Measurements from ENCODE around the gene WDFY4. TPM values are rescaled to one million over a fixed set of nuclear protein-coding genes. Genes with fewer than 3 reads are reported as not detected.

The WDFY4 gene
- total RNA-seq, 2 donors from 2014 or later, result not detected

- Histone ChIP-seq H3K4me1 (ENCODE audit: control insufficient read depth, insufficient read depth, low read length) (no peaks in the 10 kb centered on the region), H3K9me3 (ENCODE audit: control insufficient read depth, low read length) (no peaks in the 10 kb centered on the region), H3K27me3 (ENCODE audit: control insufficient read depth, insufficient read depth, low read length, poor library complexity, severe bottlenecking) (no peaks in the 10 kb centered on the region), H3K4me3 (ENCODE audit: low read length) (no peak overlapping the region), H3K36me3 (ENCODE audit: control insufficient read depth, insufficient read depth, low read length) (no peaks in the 10 kb centered on the region), H3K27ac (ENCODE audit: low read depth, low read length) (no peak overlapping the region), H3K9ac (ENCODE audit: extremely low read depth, low read length, poor library complexity, severe bottlenecking) (no peak overlapping the region)
- Mint-ChIP-seq H3K4me3 (no peak overlapping the region), H3K36me3 (ENCODE audit: low read depth) (no peaks in the 10 kb centered on the region), H3K27ac (no peak overlapping the region), H3K27me3 (ENCODE audit: insufficient read depth) (no peaks in the 10 kb centered on the region), H3K9me3 (no peaks in the 10 kb centered on the region), H3K4me1 (peaks cover 13% of the 10 kb centered on the region)
- no peak for TF ChIP-seq CTCF (conservative IDR thresholded peaks at IDR 0.05)
- WGBS, 2 experiments (ENCODE audit: insufficient coverage in 1 of 2, insufficient read length in 1 of 2), result 89 to 92% methylated on average over 9 to 11 of the region's 11 CpGs
- DNase-seq, result peak; percentile 27
Observed at GRCh38 chr10:48740015-48740707, 55.5 kb downstream of the WDFY4 start.

- H3K4me1 Mint-ChIP-seq, result peaks cover 13% of the 10 kb centered on the region
- Histone ChIP-seq H3K4me3 (ENCODE audit: low read length) (no peak overlapping the region), H3K9me3 (ENCODE audit: control insufficient read depth, low read length) (no peaks in the 10 kb centered on the region), H3K27me3 (ENCODE audit: control insufficient read depth, insufficient read depth, low read length, poor library complexity, severe bottlenecking) (no peaks in the 10 kb centered on the region), H3K4me1 (ENCODE audit: control insufficient read depth, insufficient read depth, low read length) (no peaks in the 10 kb centered on the region), H3K36me3 (ENCODE audit: control insufficient read depth, insufficient read depth, low read length) (no peaks in the 10 kb centered on the region), H3K27ac (ENCODE audit: low read depth, low read length) (no peak overlapping the region), H3K9ac (ENCODE audit: extremely low read depth, low read length, poor library complexity, severe bottlenecking) (no peak overlapping the region)
- no peak overlapping the region for H3K27ac Mint-ChIP-seq
- TF ChIP-seq CTCF (conservative IDR thresholded peaks at IDR 0.05), result no peak
- no peaks in the 10 kb centered on the region for H3K36me3 Mint-ChIP-seq (ENCODE audit: low read depth)
- DNase-seq, result peak; percentile 3
- H3K9me3 Mint-ChIP-seq, result no peaks in the 10 kb centered on the region
- 86 to 92% methylated on average over 1 to 2 of the region's 2 CpGs for WGBS, 2 experiments (ENCODE audit: insufficient coverage in 1 of 2, insufficient read length in 1 of 2)
- no peaks in the 10 kb centered on the region for H3K27me3 Mint-ChIP-seq (ENCODE audit: insufficient read depth)
- no peak overlapping the region for H3K4me3 Mint-ChIP-seq
Observed at GRCh38 chr10:48740988-48741387, 56.3 kb downstream of the WDFY4 start.

GRCh38 chr10:48742891-48743860 is 58.5 kb downstream of the WDFY4 start:
- Mint-ChIP-seq H3K4me1 (peaks cover 13% of the 10 kb centered on the region), H3K9me3 (no peaks in the 10 kb centered on the region), H3K4me3 (no peak overlapping the region), H3K27me3 (ENCODE audit: insufficient read depth) (no peaks in the 10 kb centered on the region), H3K36me3 (ENCODE audit: low read depth) (no peaks in the 10 kb centered on the region), H3K27ac (no peak overlapping the region)
- peak; percentile 32 for DNase-seq
- H3K4me3 ChIP-seq (ENCODE audit: low read length), result no peak overlapping the region
- no peaks in the 10 kb centered on the region for H3K4me1 ChIP-seq (ENCODE audit: control insufficient read depth, insufficient read depth, low read length)
- whole genome bisulfite sequencing, 2 experiments (ENCODE audit: insufficient coverage in 1 of 2, insufficient read length in 1 of 2), result 81 to 92% methylated on average over 16 to 18 of the region's 18 CpGs
- no peak overlapping the region for H3K9ac ChIP-seq (ENCODE audit: extremely low read depth, low read length, poor library complexity, severe bottlenecking)
- no peaks in the 10 kb centered on the region for H3K36me3 ChIP-seq (ENCODE audit: control insufficient read depth, insufficient read depth, low read length)
- TF ChIP-seq CTCF (conservative IDR thresholded peaks at IDR 0.05), result no peak
- H3K27ac ChIP-seq (ENCODE audit: low read depth, low read length), result no peak overlapping the region
- no peaks in the 10 kb centered on the region for H3K9me3 ChIP-seq (ENCODE audit: control insufficient read depth, low read length)
- H3K27me3 ChIP-seq (ENCODE audit: control insufficient read depth, insufficient read depth, low read length, poor library complexity, severe bottlenecking), result no peaks in the 10 kb centered on the region

Data from endodermal cell (in vitro differentiated cells).